ENCODE results near the gene TRAPPC12.
"Not testable (repeated sequence)": the region's sequence is repeated elsewhere in the genome, so short reads cannot be mapped to it uniquely, and the experiment has no call there.

DNA sequence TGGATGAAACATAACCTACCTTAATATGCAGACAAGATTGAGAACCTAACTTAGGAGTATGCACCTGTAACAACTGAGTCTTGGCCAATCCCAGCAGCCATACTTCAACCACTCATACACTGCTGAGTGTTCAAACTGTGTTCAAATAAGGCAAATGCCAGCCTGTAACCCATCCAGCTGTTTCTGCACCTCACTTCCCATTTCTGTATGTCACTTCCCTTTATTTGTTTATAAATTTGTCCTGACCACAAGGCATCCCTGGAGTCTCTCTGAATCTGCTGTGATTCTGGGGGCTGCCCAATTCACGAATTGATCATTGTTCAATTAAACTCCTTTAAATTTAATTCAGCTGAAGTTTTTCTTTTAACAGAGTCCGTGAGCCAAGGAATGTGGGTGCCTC lies 22.0 kb upstream of the TRAPPC12 start:
- TF ChIP-seq EP300, POLR2A, POLR2AphosphoS5 (IDR thresholded peaks at IDR 0.05): not testable (repeated sequence)
- TF ChIP-seq, protein P1, sequence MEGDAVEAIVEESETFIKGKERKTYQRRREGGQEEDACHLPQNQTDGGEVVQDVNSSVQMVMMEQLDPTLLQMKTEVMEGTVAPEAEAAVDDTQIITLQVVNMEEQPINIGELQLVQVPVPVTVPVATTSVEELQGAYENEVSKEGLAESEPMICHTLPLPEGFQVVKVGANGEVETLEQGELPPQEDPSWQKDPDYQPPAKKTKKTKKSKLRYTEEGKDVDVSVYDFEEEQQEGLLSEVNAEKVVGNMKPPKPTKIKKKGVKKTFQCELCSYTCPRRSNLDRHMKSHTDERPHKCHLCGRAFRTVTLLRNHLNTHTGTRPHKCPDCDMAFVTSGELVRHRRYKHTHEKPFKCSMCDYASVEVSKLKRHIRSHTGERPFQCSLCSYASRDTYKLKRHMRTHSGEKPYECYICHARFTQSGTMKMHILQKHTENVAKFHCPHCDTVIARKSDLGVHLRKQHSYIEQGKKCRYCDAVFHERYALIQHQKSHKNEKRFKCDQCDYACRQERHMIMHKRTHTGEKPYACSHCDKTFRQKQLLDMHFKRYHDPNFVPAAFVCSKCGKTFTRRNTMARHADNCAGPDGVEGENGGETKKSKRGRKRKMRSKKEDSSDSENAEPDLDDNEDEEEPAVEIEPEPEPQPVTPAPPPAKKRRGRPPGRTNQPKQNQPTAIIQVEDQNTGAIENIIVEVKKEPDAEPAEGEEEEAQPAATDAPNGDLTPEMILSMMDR (IDR thresholded peaks at IDR 0.05): not testable (repeated sequence)
